Measurements from ENCODE around the gene TMEM14A.

- no peak for TF ChIP-seq CTCF (IDR thresholded peaks at IDR 0.05)
- no peak for TF ChIP-seq POLR2A (IDR thresholded peaks at IDR 0.05)
Measured at GRCh38 chr6:52640170-52640569, 30.7 kb upstream of the TMEM14A start.
